GM18519 (cell line): ENCODE measurements around the gene RBMS3.
"Not testable (repeated sequence)": the region's sequence is repeated elsewhere in the genome, so short reads cannot be mapped to it uniquely, and the experiment has no call there.

Source experiments
- ATAC-seq: cut with Tn5 transposase; IDR thresholded peaks from one replicate; pipeline ENCODE4 v1.9.1; 2021; ENCODE audit warnings: mild to moderate bottlenecking, moderate library complexity; ENCODE audit not compliant: unreplicated experiment, low FRiP score

Gene RBMS3

GRCh38 chr3:29755416-29755815, 474.5 kb downstream of the RBMS3 start:
- ATAC-seq: no peak

- no peak for ATAC-seq
Measured at GRCh38 chr3:29757054-29757777, 476.3 kb downstream of the RBMS3 start.

DNA sequence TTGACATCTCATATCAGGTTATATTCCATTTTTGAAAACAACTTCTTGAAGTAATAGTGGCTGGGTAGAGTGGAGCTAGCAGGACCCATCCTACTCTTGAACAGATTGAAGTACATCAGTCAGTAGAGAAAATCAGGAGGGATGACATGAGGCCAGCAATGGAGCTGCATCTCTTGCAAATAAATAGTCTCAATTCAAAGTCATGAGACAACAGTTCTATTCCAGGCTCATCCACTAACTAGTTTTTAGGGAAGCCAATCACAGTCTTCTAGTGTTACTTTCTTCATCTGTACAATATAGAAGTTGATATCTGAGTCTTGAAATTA, 477.2 kb downstream of the RBMS3 start:
- no peak for ATAC-seq

DNA sequence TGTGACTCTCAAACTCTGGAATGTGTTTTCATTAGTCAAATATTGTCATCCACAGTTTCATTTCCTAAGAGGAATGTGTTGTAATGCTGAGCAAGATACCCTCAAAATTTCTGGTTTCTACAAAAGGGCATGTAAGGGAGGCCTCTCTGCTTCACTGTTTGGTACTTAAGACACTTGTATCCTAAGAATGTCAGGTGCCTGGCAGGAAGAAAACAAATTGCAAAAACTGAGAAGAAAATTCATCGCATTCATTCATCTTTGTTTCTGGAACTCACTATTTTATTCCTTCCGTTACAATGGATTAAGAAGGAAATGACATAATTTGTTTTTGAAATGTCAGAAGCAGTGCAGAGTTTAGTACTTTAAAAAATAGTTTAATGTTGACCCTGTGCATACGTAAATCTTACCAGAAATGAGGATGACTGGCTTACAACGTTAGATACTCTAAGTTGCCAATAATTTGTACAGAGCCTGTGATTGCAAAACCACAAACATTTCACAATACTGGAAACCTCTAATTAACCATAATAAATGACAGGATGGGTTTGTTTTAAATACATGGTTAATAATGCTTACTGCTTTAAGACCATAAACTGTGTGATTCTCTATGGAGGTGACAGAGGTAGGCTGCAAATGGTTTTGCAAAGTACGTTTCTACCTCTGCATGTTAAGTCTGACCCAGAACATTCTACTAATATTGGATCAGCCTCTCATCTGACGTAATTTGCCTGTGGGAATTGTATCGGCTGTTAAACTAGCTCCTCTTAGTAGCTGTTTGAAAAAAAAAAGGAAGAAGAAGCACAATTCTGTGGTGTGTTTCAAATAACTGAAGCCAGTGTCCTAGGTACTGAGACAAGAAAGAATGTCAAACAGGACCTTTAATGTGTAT, 477.8 kb downstream of the RBMS3 start:
- ATAC-seq: no peak

DNA sequence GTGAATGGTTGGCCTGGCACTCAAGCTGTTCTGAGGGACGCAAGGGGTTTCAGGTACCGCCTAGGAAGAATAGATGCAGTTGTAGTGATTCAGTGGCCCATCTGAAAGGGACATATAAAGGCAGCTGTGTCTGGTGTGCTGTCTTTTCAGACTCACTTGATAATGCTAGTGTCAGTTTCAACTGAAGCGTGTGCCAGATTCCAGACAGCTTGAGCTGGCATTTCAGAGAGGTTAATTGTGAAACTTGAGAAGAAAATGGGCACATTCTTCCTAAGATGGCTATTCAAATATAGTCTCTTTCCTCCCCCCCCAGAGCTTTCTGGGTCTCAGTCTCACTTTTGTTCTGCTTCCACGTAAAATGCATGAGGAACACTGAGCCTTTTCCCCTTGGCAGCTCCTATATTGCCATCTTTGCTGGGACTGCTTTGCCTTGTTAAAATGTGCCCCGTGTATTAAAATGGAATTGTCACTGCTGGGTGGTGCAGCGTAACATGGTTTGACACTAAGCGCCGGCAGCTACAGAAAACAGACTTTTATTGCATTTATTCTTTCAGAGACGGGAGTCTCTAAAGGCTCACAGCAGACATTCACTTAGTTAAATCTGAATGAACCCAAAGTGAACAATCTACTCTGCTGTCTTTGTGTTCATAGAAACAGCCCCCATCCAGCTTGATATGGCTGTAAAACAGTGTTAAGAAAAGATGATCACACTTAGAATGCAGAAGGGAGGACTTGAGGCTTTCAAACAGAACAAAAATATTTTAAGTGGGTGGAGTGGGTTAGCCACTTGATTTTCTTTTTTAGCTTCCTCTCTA, 478.7 kb downstream of the RBMS3 start:
- ATAC-seq: no peak

DNA sequence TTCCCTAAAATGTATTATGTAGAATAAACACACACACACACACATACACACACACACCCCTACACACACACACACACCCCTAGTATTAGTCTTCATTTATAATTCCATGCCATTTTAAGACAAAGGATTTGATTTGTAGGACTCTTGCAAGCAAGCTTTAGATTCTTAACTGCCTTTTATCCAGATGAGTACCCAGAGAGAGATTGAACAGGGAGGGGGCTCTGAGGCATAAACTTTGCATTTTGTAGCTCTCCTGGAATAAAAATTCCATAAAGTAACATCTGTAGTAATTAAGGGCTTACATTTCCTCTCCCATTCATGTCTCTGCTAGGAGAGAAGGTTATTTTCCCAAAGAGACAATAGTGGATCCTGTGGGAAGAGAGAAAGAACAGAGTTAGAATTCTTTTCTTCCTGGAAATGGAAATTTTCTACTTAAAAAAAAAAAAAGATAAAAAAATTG, 479.4 kb downstream of the RBMS3 start:
- no peak for ATAC-seq

DNA sequence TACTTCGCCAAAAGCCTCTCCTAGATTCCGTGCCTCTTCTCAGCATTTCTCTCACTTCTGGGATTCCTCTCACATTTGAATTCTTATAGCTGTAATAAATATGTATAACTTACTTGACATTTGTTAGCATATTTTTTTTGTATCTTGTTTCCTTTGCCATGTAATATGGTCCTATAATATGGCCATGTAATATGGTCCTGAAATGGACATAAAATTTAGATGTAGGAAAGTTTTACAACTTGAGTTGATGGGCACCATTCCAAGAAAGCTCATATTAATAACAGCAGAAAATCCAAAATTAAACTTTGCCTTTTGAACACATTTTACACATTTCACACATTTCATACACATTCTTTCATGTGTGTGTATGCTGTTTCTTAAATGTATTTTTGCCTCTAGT, 480.6 kb downstream of the RBMS3 start:
- ATAC-seq: no peak

- ATAC-seq: no peak
Measured at GRCh38 chr3:29763115-29763514, 482.2 kb downstream of the RBMS3 start.

DNA sequence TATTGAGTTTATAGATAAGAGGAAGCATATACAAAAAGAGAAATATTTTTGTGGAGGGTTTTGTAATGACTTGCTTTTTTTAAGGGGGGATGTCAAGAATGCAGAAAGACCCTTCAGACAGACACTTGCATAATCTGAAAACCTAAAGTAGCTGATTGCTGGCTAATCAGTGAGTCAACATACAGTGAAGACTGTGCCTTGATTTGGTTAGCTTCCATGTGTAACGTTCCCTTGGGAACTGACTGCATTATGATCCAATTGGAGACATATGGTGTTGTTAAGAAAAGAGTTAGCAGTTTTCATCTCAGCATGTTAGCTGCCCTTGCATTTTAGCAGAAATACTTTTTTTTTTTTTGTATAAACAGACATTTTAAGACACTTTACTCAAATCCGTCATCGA, 483.2 kb downstream of the RBMS3 start:
- no peak for ATAC-seq

DNA sequence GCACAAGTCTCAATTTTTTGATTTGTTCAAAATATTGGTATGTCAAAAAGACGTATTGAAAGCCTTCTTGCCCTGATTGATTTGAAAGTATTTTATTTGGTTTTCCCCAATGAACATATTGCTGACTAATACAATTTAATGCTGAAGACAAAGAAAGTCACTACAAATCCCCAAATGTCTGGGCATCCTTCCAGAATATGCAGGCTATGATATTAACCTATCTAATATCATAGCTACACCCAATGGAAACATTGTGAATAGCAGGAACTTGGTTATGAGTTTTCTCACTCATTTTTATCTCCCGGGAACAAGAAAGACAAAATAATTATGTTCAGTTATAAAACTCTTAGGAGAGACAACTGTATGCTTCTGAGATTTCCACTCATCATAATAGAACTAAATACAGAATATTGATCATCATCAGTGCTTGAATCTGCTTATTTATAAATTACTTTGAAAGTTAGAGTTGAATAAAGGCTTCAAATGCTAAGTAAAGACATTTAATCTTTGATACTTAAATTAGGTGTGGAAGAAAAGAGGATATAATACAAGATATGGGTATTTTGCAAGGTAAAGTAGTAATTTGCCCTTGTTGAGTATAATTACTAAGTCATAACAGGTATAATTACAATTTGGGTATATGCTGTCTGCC, 483.9 kb downstream of the RBMS3 start:
- no peak for ATAC-seq

DNA sequence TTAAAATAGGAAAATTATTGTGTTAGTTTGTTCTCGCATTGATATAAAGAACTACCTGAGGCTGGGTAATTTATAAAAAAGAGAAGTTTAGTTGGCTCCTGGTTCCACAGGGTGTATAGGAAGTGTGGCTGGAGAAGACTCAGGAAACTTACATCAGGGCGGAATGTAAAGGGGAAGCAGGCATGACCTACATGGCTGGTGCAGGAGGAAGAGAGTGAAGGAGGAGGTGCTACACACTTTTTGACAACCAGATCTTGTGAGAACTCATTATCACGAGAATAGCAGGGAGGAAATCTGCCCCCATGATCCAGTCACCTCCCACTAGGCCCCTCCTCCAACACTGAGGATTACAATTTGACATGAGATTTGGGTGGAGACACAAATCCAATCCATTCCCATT, 490.7 kb downstream of the RBMS3 start:
- ATAC-seq: no peak

DNA sequence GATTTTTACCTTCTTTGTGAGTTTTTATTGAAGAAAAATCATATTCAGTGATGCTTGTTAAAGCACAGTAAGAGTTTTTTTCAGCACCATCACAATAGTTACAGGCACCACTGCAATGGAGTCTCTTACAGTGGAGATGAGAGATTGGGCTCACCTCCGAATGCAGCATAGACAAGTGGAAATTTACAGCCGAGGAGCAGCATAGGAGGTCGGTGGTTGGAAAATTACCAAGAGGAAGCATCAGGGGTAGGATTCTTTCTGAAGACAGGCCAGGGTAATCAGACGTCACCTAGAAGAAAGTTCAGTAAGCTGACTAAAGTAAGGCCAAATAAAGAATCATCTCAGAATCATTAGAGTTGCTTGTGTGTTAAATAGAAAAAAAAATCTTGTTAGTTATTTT, 491.6 kb downstream of the RBMS3 start:
- no peak for ATAC-seq

DNA sequence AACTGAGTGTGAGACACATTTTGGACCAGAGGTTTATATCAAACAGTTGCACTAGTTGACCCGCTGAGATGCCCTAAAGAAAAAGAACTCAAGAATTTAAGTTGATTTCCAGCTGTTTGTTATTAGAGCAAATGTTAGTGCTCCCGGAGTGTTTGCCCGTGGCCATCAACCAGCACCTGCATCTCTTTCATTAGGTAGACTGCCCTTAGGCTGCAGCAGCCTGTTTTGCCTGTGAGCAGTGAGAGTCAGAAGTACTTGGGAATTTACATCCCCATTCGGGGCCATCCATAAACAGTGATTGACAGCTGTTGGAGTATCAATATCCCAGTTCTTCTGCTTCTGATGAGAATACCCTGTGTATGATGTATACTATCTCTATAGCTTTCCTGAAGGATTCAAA, 492.6 kb downstream of the RBMS3 start:
- ATAC-seq: no peak

GRCh38 chr3:29775340-29775739, 494.5 kb downstream of the RBMS3 start:
- ATAC-seq: no peak

- no peak for ATAC-seq
Measured at GRCh38 chr3:29777869-29778268, 497.0 kb downstream of the RBMS3 start.

DNA sequence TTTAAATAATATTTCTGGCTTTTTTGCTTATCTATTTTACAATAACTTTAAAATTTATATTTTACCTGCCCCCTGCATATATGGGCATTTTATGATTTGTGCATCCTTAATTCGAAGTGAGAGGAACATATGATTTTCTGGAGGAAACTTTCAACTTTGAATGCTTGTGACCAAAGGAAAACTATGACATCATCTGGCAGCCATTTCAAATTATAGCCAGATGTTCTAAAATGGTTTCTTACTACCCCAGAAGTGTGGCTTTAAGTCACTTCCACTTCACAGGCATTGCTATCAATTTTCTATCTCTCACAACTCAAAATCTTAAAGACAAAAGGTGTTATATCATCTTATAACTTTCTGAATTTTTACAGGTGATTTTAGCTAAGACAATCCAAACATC, 508.8 kb downstream of the RBMS3 start:
- no peak for ATAC-seq

- no peak for ATAC-seq
Measured at GRCh38 chr3:29796808-29797207, 515.9 kb downstream of the RBMS3 start.

DNA sequence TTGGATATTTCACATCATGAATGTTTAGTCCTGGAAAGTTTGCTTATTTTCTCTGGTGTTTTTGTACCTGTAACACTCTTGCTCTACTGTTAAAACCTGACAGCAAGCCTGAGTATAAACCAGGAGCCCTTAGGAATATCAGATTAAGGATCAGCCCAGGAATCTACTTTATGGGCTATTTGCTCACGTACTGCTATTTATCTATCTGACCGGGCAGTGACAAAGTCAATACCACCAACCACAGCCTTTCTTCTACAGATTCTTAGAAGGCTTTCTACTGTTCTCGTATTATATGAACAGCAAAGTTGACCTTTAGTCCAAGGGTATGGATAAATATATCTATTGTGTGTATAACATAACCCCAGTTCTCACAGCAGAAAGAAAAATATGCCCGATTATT, 521.2 kb downstream of the RBMS3 start:
- no peak for ATAC-seq

DNA sequence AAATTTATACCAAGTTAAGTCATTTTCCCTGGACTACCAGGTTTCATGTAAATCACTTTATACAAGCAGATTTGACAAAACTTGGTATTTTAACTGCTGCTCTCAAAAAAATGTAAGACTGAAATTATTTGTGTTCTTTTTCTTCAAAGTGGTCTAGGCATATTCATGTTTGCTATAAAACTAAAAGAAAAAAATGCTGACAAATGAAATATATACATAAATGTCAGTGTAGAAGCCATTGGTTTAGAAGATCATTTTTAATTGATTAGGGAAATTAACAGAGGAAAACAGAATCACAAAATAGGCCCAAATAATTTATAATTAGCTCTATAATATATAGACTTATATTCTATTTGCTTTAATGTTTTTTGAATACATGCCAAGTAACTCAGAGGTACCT, 523.2 kb downstream of the RBMS3 start:
- ATAC-seq: no peak

GRCh38 chr3:29805757-29806156, 524.9 kb downstream of the RBMS3 start:
- no peak for ATAC-seq

- ATAC-seq: not testable (repeated sequence)
Measured at GRCh38 chr3:29808324-29808723, 527.5 kb downstream of the RBMS3 start.
